Choroid plexus epithelial cell (primary cell): ENCODE measurements around the gene FMN1.

Source experiments
- DNase-seq: peaks from one replicate; pipeline ENCODE4 v3.0.0-alpha.2; 2010; ENCODE audit warnings: low read depth
- H3K4me3 ChIP-seq: 2 replicates; pipeline ENCODE4 v1.5.1; 2011; ENCODE audit warnings: low read depth, mild to moderate bottlenecking, control low read depth, low read length, moderate library complexity
- CTCF ChIP-seq: conservative IDR thresholded peaks from 2 replicates; pipeline ENCODE4 v1.5.1; 2011; ENCODE audit warnings: low read depth, mild to moderate bottlenecking, control low read depth, inconsistent platforms, low read length, moderate library complexity

Gene FMN1

GRCh38 chr15:33198541-33198940 is 4.0 kb upstream of the FMN1 start:
- DNase-seq = no peak
- no peak overlapping the region for H3K4me3 ChIP-seq
- no peak for TF ChIP-seq CTCF

GRCh38 chr15:33197636-33198035 is 3.1 kb upstream of the FMN1 start:
- DNase-seq = no peak
- H3K4me3 ChIP-seq = no peak overlapping the region
- TF ChIP-seq CTCF = no peak

GRCh38 chr15:33194237-33194636 is 277 bp downstream of the FMN1 start:
- H3K4me3 ChIP-seq = peak overlapping the region; percentile 70
- TF ChIP-seq CTCF = no peak
- DNase-seq = no peak

GRCh38 chr15:33191591-33191990 is 2.9 kb downstream of the FMN1 start:
- DNase-seq = no peak
- no peak for TF ChIP-seq CTCF
- H3K4me3 ChIP-seq = no peak overlapping the region

DNA sequence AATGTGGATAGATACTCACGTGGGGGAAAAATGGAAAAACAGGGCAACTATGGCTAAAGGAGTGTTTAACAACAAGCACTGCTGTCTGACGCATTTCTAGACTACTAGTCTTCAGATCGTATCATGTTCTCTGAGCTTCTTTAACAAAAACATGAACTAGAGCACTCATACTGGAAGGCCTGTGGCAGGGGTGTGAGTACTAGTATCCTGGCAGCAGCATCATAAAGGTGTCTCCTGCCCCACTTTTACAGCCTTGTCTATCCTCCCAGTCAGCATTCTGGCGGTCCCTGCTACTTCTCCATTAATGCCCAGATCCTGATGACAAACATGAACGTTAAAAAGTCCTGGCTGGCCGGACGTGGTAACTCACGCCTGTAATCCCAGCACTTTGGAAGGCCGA is 4.0 kb downstream of the FMN1 start:
- no peak overlapping the region for H3K4me3 ChIP-seq
- no peak for TF ChIP-seq CTCF
- DNase-seq = no peak

DNA sequence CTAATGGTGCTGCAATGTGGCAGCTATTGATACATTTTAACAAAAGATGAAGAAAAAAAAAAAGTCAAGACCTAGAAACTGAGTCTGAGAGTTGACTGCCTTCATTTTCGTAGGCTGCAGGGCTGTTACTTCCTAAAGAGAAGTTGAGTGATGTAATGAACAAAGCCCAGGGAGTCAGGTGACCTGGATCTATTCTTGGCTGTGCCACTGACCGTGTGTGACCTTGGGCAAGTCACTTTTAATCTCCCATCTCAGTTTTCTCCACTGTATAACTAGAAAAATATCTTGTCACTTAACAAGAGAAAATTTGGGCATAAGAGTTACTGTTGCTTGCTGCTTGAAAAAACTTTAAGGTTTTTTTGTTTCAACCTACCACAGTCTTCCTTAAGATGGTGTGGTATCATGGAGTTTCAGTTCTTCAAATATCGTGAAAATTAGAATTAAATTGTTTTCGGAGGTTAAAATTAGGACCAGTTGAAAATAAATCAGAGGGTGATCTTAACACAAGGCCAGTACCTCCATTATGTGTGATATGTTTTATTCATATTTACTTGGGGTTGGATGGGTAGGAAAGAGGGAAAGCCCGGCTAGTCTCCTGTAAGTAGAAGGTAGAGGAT is 5.8 kb downstream of the FMN1 start:
- TF ChIP-seq CTCF = no peak
- H3K4me3 ChIP-seq = no peak overlapping the region
- no peak for DNase-seq

GRCh38 chr15:33188159-33188558 is 6.4 kb downstream of the FMN1 start:
- DNase-seq = no peak
- no peak for TF ChIP-seq CTCF
- H3K4me3 ChIP-seq = no peak overlapping the region
